WTC11 (cell line): Measurements from ENCODE around the gene CCR9. TPM values are rescaled to one million over a fixed set of nuclear protein-coding genes. Genes with fewer than 3 reads are reported as not detected.

Experiments
- ATAC-seq: fragments of 200-7000 bp; cut with Tn5 transposase; 2 replicates; pipeline ENCODE4 v1.10.0; 2021; ENCODE audit warnings: mild to moderate bottlenecking, moderate library complexity
- CTCF ChIA-PET: fragments of 300-600 bp; sonication (Branson Sonifier 250); formaldehyde crosslinking; loops from one replicate; lab custom pipeline; 2021; ENCODE audit warnings: antibody characterized with exemption; lab: Charles Lee
- POLR2A ChIA-PET: fragments of 350-600 bp; sonication (Branson Sonifier 250); formaldehyde crosslinking; loops from one replicate; lab custom pipeline; 2021; ENCODE audit warnings: antibody characterized with exemption; lab: Charles Lee
- DNase-seq: peaks from one replicate; pipeline ENCODE4 v3.0.0; 2021; ENCODE audit warnings: low spot score
- H3K27ac Mint-ChIP-seq: 2 replicates; pipeline ENCODE4 v1.8.0; 2021; ENCODE audit warnings: mixed read lengths
- H3K27me3 Mint-ChIP-seq: 2 replicates; pipeline ENCODE4 v1.8.0; 2021; ENCODE audit warnings: low read depth, mild to moderate bottlenecking, moderate library complexity, mixed read lengths
- H3K36me3 Mint-ChIP-seq: 2 replicates; pipeline ENCODE4 v1.8.0; 2021; ENCODE audit warnings: mixed read lengths
- H3K4me1 Mint-ChIP-seq: 2 replicates; pipeline ENCODE4 v1.8.0; 2022; ENCODE audit warnings: mixed read lengths
- H3K4me3 Mint-ChIP-seq: 2 replicates; pipeline ENCODE4 v1.8.0; 2021; ENCODE audit warnings: mild to moderate bottlenecking, moderate library complexity, mixed read lengths
- H3K9me3 Mint-ChIP-seq: 2 replicates; pipeline ENCODE4 v1.8.0; 2021; ENCODE audit warnings: mixed read lengths
- ARID4B ChIP-seq: sonication (generic); formaldehyde crosslinking; IDR thresholded peaks from 2 replicates; pipeline ENCODE4 v1.8.0; 2023; ENCODE audit warnings: missing genetic modification reagents, mild to moderate bottlenecking, borderline replicate concordance
- CBFB ChIP-seq: sonication (generic); formaldehyde crosslinking; IDR thresholded peaks from 2 replicates; pipeline ENCODE4 v1.8.1; 2022; ENCODE audit warnings: mild to moderate bottlenecking, low read depth, missing genetic modification reagents
- CDX4 ChIP-seq: fragments of 250-450 bp; sonication (Bioruptor Pico); IDR thresholded peaks from 2 replicates; pipeline ENCODE4 v1.9.0; 2021; ENCODE audit warnings: moderate library complexity, mild to moderate bottlenecking, inconsistent platforms, borderline replicate concordance
- E2F4 ChIP-seq: sonication (generic); formaldehyde crosslinking; IDR thresholded peaks from 2 replicates; pipeline ENCODE4 v1.8.1; 2022; ENCODE audit warnings: low read depth, mild to moderate bottlenecking, moderate library complexity, missing genetic modification reagents, borderline replicate concordance
- E2F5 ChIP-seq: sonication (generic); formaldehyde crosslinking; IDR thresholded peaks from 2 replicates; pipeline ENCODE4 v1.8.1; 2022; ENCODE audit warnings: mild to moderate bottlenecking, moderate library complexity, missing genetic modification reagents
- ELF4 ChIP-seq: sonication (generic); formaldehyde crosslinking; IDR thresholded peaks from 2 replicates; pipeline ENCODE4 v1.8.1; 2022; ENCODE audit warnings: low read depth, mild to moderate bottlenecking, moderate library complexity, missing genetic modification reagents
- FOXJ3 ChIP-seq: sonication (generic); formaldehyde crosslinking; IDR thresholded peaks from 2 replicates; pipeline ENCODE4 v1.9.0; 2021; ENCODE audit warnings: missing genetic modification reagents, mild to moderate bottlenecking, borderline replicate concordance
- FOXP1 ChIP-seq: sonication (generic); formaldehyde crosslinking; IDR thresholded peaks from 2 replicates; pipeline ENCODE4 v1.8.0; 2022; ENCODE audit warnings: missing genetic modification reagents, mild to moderate bottlenecking, moderate library complexity, borderline replicate concordance
- KAT7 ChIP-seq: sonication (generic); formaldehyde crosslinking; IDR thresholded peaks from 2 replicates; pipeline ENCODE4 v1.8.1; 2023; ENCODE audit warnings: missing genetic modification reagents, mild to moderate bottlenecking, borderline replicate concordance
- MAX ChIP-seq: sonication (generic); formaldehyde crosslinking; IDR thresholded peaks from 2 replicates; pipeline ENCODE4 v1.8.0; 2022; ENCODE audit warnings: mild to moderate bottlenecking, missing genetic modification reagents
- PREB ChIP-seq: sonication (generic); formaldehyde crosslinking; IDR thresholded peaks from 2 replicates; pipeline ENCODE4 v1.8.1; 2022; ENCODE audit warnings: mild to moderate bottlenecking, missing genetic modification reagents, moderate library complexity, borderline replicate concordance
- SOX15 ChIP-seq: fragments of 250-450 bp; sonication (Bioruptor Pico); IDR thresholded peaks from 2 replicates; pipeline ENCODE4 v1.9.0; 2021; ENCODE audit warnings: mild to moderate bottlenecking
- TEAD1 ChIP-seq: sonication (generic); formaldehyde crosslinking; IDR thresholded peaks from 2 replicates; pipeline ENCODE4 v1.8.0; 2022; ENCODE audit warnings: mild to moderate bottlenecking, missing genetic modification reagents
- TP53 ChIP-seq: sonication (generic); formaldehyde crosslinking; IDR thresholded peaks from 2 replicates; pipeline ENCODE4 v1.8.1; 2023; ENCODE audit warnings: mild to moderate bottlenecking, missing genetic modification reagents
- ZBTB43 ChIP-seq: sonication (generic); formaldehyde crosslinking; IDR thresholded peaks from 2 replicates; pipeline ENCODE4 v1.8.1; 2023; ENCODE audit warnings: mild to moderate bottlenecking, missing genetic modification reagents
- ZMAT4 ChIP-seq: fragments of 250-450 bp; sonication (Bioruptor Pico); IDR thresholded peaks from 2 replicates; pipeline ENCODE4 v1.9.0; 2021; ENCODE audit warnings: mild to moderate bottlenecking
- total RNA-seq: library from RNA; stranded (reverse); gene quantifications from 3 replicates; pipeline ENCODE4 v1.2.3, GENCODE V29; 2021

CCR9 gene
- total RNA-seq, 1 experiment from 2014 or later, result not detected

GRCh38 chr3:45890405-45890804 lies 4.1 kb downstream of the CCR9 start:
- ChIA-PET POLR2A (no interaction called here), CTCF (interaction anchor here (0.8 kb wide), 1 partner anchor 48 kb away, joined by 3 read pairs; no protein-coding TSS in a partner anchor)
- Mint-ChIP-seq H3K9me3 (peaks cover 7% of the 10 kb centered on the region), H3K4me1 (peaks cover 15% of the 10 kb centered on the region), H3K36me3 (no peaks in the 10 kb centered on the region), H3K27ac (no peak overlapping the region), H3K4me3 (no peak overlapping the region), H3K27me3 (peaks cover 2% of the 10 kb centered on the region; the same call in 1 of the 2 replicates)
- DNase-seq, result no peak
- no peak for ATAC-seq
- TF ChIP-seq KAT7 (CRISPR knock-in tag), result no peak
- no peak for TF ChIP-seq ARID4B (CRISPR knock-in tag)

- CTCF ChIA-PET, result no interaction called here
- TF ChIP-seq SOX15 (CRISPR knock-in tag), result no peak
- TF ChIP-seq E2F4, result no peak
- no peak for TF ChIP-seq ELF4 (CRISPR knock-in tag)
- no peak for TF ChIP-seq MAX (CRISPR knock-in tag)
- TF ChIP-seq TP53 (CRISPR knock-in tag), result no peak
- no peak for TF ChIP-seq ZMAT4 (CRISPR knock-in tag)
- no peak for TF ChIP-seq FOXP1 (CRISPR knock-in tag)
- no peak for TF ChIP-seq CDX4 (CRISPR knock-in tag)
- TF ChIP-seq CBFB (CRISPR knock-in tag), result no peak
- no peak for TF ChIP-seq ZBTB43 (CRISPR knock-in tag)
- TF ChIP-seq FOXJ3 (CRISPR knock-in tag), result no peak
- TF ChIP-seq PREB (CRISPR knock-in tag), result no peak
- no peak for TF ChIP-seq E2F5 (CRISPR knock-in tag)
- no peak for TF ChIP-seq TEAD1 (CRISPR knock-in tag)
- TF ChIP-seq, all 79 proteins: peak for 0
- no peaks in the 10 kb centered on the region for H3K36me3 Mint-ChIP-seq
- no peak overlapping the region for H3K4me3 Mint-ChIP-seq
- POLR2A ChIA-PET, result no interaction called here
- ATAC-seq, result no peak
- DNase-seq, result no peak
- no peak overlapping the region for H3K27ac Mint-ChIP-seq
- H3K27me3 Mint-ChIP-seq, result peaks cover 2% of the 10 kb centered on the region; the same call in 1 of the 2 replicates
- H3K4me1 Mint-ChIP-seq, result peaks cover 6% of the 10 kb centered on the region; the same call in 1 of the 2 replicates
- peaks cover 7% of the 10 kb centered on the region for H3K9me3 Mint-ChIP-seq
Measured at GRCh38 chr3:45892161-45892560, 5.8 kb downstream of the CCR9 start.
